CD1c-positive myeloid dendritic cell (primary cell): ENCODE measurements around the gene FZR1.
A peak's percentile ranks its signal among the peaks of the same experiment; 100 is the strongest.

Experiments
- DNase-seq: peaks from one replicate; pipeline ENCODE4 v3.0.0-alpha.2; 2016; ENCODE audit errors: extremely low spot score

FZR1 gene

GRCh38 chr19:3531716-3532115 is 25.6 kb downstream of the FZR1 start:
- DNase-seq = no peak

- DNase-seq = no peak
These were observed 26.2 kb downstream of the FZR1 start for GRCh38 chr19:3532154-3532786.

DNA sequence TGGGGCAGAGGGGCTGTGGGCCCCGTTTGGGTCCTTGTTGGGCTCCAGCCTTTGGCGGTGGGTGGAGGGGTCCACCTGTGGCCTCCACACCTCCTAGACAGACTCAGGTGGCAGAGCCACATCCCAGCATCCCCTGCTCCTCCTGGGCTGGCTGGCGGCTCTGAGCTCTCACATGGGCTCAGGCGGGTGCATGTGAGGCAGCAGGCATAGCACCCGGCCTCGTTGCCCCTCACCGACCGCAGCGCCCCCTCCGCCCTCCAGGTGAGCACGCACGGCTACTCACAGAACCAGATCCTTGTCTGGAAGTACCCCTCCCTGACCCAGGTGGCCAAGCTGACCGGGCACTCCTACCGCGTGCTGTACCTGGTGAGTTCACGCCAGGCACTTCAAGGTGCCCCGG is 26.9 kb downstream of the FZR1 start:
- no peak for DNase-seq

- no peak for DNase-seq
These were observed 27.6 kb downstream of the FZR1 start for GRCh38 chr19:3533563-3534216.

DNA sequence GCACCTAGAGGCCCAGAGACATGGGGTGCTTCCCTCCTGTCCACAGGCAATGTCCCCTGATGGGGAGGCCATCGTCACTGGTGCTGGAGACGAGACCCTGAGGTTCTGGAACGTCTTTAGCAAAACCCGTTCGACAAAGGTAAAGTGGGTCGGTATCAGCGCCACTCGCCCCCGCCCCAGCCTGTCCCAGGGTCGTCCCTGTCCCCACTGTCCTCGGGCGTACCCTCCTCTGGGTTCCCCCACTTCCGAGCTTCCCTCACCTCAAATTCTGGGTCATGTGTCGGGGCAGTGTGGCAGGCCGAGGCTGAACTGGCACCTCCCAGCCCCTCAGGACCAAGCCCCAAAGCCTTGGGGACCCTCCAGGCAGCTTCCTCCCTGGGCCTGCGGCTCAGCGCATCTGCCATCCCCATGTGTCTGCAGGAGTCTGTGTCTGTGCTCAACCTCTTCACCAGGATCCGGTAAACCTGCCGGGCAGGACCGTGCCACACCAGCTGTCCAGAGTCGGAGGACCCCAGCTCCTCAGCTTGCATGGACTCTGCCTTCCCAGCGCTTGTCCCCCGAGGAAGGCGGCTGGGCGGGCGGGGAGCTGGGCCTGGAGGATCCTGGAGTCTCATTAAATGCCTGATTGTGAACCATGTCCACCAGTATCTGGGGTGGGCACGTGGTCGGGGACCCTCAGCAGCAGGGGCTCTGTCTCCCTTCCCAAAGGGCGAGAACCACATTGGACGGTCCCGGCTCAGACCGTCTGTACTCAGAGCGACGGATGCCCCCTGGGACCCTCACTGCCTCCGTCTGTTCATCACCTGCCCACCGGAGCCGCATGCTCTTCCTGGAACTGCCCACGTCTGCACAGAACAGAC is 28.5 kb downstream of the FZR1 start:
- no peak for DNase-seq

DNA sequence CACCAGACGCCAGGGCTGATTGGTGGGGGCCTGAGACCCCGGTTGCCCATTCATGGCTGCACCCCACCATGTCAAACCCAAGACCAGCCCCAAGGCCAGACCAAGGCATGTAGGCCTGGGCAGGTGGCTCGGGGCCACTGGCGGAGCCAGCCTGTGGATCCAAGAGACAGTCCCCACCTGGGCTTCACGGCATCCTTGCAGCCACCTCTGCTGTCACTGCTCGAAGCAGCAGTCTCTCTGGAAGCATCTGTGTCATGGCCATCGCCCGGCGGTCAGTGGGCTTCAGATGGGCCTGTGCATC is 29.1 kb downstream of the FZR1 start:
- DNase-seq = no peak

GRCh38 chr19:3535563-3535965 is 29.5 kb downstream of the FZR1 start:
- no peak for DNase-seq

- no peak for DNase-seq
These were observed 29.9 kb downstream of the FZR1 start for GRCh38 chr19:3535981-3536380.

- DNase-seq = peak; percentile 65
These were observed 30.5 kb downstream of the FZR1 start for GRCh38 chr19:3536429-3537100.

DNA sequence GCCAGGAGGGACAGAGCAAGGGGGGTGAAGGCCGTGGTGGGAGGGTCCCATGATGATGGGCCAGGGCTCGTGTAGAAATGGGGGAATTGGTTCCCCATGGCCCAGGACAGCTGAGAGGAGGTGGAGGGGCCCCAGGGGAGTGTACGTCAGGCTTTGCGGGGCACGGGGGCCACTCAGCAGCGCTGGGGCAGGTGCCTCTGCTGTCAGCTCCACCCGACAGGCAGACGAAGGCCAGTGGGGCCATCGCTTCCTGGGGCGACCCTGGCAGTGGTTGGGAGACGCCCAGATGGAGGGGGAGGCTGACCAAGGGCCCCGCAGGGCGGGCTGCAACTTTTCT is 31.0 kb downstream of the FZR1 start:
- DNase-seq = no peak

DNA sequence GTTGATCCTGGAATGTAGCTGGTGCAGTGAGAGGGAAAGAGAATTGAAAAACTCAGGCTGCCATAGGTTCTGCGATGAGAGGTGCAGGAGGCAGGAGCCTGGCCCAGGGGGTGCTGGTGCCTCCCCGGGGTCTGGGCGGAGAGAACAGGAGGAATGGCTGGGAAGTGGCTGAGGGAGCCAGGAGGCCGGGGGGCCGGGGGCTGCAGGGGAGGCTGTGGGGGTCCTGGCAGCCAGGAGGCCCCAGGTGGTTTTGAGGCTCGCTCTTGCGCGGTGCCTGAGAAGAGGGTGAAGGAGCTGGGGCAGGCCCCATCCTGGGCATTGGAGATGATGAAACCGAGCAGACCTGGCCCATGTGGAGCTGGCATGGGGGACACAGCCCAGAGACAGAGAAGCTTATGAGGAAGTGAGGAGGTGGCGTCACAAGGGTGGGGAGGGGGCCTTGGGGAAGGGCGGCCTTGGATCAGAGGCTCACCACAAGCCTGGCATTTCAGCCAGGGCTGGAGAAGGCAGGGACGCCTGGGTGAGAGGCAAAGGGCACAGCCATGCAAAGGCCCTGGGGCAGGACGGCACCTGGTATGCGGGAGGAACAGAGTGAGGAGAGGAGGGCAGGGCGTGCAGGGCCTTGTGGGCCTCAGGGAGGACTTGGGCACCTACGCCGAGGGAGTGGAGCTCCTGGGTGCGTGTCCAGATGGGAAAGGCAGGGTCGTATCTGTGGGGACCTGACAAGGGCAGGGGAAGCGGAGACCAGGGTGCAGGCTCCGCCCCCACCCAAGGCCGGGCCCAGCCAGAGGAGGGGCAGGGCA is 31.5 kb downstream of the FZR1 start:
- DNase-seq = peak; percentile 51

DNA sequence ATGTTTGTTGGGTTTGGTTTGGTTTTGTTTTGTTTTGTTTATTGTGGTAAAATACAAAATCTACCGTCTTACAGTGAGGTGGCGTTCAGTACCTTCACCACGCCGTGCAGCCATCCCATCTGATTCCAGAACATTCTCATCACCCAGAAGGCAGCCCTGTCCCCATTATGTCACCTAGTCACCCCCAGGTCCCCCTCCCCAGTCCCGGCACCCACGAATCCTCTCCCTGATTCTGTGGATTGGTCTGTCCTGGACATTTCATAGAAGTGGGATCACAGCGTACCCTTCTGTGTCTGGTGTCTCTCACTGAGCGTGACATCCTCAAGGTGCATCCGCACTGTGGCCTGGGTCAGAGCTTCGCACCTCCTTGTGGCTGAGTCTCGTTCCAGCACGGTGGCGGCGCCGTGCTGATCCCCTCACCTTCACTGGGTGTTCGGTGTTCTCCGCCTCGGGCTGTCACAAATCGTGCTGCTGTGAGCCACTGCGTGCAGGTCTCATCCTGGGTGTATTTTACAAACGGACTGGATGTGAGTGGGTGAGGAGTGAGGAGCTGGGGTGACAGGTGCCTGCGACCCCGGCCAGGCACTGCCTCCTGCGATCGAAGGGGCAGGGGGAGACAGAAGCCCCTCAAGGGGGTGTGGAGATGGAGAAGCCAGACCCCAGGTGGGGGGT is 32.3 kb downstream of the FZR1 start:
- no peak for DNase-seq

GRCh38 chr19:3538965-3539755 is 33.0 kb downstream of the FZR1 start, which contains the start of gene TEKTIP1:
TEKTIP1 (plus strand) TSS chr19:3539174; CDS start chr19:3539178, 4 bp downstream.
- no peak for DNase-seq

GRCh38 chr19:3539756-3540118 is 33.6 kb downstream of the FZR1 start:
- no peak for DNase-seq

GRCh38 chr19:3543150-3544057 is 37.3 kb downstream of the FZR1 start:
- no peak for DNase-seq

DNA sequence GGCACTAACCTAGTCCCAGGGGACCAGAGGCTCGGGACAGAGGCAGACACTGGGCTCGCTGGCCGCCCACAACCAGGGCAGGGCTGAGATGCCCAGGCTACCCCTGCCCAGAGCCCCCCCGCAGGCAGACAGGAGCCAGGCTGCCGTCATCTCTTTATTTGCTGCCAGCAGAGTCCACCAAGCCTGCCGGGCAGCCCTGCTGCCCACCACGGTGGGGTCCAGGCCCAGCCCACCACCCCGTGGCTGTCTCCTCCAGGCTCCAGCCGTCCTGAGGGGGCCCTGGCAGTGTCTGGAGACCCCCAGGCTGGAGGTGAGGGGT is 37.9 kb downstream of the FZR1 start:
- no peak for DNase-seq

DNA sequence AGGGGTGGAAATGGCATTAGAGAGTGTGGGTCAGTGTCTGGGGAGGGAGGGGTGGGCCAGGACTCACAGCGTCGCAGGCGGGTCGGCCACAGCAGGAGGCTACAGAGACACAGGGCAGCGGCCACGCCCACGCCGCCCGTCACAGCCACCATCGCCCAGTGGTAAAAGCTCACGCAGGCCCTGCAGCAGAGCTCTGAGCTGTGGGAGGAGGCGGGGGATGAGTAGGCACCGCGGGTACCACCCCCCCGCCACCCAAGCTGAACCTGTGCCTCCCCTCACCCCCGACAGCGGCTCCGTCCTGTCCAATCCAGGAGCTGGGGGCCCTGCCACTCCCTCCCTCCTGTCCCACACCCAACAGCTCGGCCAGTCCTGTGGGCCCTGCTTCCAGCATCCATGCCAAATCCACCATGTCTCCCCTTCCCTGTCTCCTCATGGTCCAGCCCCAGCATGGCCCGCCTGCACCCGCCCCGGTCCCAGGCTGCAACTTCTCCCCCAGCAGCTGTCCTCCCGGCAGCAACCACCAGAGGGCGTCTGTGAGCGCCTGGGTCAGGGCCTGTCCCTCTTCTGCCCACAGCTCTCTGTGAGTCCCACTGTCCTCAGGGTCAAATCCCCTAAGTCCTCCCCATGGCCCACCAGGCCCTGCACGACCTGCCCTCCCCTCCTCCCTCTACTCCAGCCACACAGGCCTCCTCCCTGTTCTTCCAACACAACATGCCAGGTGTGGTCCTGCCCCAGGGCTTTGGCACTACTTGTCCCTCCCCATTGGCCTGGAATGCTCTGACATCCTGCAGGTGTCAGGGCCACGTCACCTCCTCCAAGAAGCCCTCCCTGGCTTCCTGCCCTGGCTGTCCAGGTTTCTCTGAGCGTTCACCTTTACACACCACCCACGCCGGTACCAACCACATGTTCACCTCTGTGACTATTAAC is 38.9 kb downstream of the FZR1 start:
- peak; percentile 84 for DNase-seq

- no peak for DNase-seq
These were observed 39.5 kb downstream of the FZR1 start for GRCh38 chr19:3545669-3546034.
